HG03432 (cell line): ENCODE results near the gene PRKCE.
"Not testable (repeated sequence)": the region's sequence is repeated elsewhere in the genome, so short reads cannot be mapped to it uniquely, and the experiment has no call there.

Experiments used
- ATAC-seq: cut with Tn5 transposase; IDR thresholded peaks from one replicate; pipeline ENCODE4 v1.9.1; 2021; ENCODE audit warnings: mild to moderate bottlenecking, moderate library complexity; ENCODE audit not compliant: unreplicated experiment

The PRKCE gene

DNA sequence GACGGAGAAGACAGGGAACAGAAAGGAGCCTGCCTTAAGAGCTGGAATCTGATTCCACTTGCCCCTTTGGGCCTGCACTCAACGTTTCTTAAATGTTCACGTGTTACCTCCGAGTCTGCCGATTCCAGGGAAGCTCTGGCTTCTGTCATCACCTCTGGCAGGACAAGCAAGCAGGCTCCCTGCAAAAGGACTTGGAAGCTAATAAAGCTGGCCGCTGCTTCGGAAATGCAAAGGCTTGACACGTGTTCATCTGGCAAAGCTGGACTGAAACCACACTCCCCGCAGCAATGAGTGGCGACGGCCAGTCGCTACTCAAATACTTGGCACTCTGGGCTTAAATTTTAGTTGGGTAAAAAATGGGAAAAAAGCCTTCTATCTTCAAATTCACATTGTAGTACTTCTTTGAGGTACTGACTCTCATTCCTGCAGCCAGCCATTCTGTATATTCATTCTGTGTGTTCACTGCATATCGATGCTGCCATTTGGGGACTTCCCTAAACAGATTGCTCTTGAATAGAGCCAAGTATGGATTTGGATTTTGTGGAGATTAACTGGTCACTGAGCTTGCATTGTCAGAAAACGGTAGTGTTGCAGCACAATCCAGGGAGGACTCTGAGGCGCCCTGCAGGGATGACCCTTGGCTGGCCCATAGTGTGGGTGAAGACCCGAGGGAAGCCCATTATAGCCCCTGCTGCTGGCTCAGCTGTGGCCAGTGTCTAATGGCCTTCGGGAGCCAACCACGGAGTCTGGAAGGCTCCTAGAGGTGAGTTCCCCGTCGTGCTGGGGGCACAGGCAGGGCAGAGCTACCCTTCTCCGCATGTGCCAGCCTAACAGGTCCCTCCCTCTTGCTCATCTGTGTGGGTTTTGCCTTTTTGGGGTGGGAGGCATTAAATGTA is 231.5 kb downstream of the PRKCE start:
- no peak for ATAC-seq

DNA sequence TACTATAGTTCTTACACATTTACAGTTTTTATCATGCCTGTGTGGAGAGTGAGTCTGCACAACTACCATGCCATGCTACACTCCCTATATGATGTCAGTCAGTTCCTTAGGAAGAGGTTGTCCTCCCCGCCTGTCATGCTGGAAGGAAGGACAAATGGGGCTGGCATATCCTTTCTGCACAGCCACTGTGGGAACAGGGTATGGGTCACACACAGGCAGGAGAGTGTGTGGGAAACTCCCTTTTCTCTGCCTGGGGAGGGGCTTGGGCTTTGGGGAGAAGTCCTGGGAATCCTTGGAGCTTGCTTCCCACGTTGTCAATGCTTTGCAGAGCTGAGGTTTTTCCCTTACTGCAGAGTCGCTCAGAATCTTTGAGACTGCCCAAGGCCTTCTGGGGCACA is 232.1 kb downstream of the PRKCE start:
- ATAC-seq = no peak

DNA sequence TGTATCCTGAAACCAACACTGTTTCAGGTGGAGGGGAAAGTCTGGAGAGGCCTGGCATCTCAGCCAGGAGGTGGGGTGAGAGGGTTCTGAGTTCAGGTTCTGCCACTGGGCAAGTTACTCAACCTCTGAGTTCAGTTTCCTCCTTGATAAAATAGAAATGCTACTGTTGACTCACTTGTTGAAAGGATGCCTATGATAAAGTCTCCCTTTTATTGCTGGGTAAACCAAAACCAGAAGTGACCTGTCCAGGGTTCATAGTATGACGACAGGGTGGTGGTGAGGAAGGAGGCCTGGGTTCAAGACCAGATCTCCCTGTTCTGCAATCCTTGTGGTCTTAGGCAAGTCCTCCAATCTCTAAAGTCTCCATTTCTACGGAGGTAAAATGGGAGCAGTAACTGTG is 232.7 kb downstream of the PRKCE start:
- no peak for ATAC-seq

DNA sequence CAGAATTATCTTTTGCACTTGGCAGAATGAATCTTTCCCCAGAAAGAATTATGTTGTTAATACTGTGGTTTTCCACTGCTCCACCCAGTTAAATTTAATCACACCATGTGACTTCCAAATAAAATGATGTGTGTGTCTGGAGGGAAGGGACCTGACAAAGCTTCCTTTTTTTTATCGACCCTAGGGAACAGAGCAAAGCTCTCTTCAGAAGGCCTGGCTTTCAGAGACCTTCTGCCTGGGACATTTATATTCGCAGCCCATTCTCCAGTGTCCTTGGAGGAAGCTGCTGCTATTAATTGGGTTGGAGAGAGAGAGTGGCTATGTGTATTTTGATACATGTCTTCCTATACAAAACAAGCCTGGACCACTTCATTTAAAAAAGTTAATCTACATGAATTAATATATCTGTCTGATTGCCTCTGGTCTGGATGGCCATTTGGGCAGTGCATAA is 233.7 kb downstream of the PRKCE start:
- no peak for ATAC-seq

DNA sequence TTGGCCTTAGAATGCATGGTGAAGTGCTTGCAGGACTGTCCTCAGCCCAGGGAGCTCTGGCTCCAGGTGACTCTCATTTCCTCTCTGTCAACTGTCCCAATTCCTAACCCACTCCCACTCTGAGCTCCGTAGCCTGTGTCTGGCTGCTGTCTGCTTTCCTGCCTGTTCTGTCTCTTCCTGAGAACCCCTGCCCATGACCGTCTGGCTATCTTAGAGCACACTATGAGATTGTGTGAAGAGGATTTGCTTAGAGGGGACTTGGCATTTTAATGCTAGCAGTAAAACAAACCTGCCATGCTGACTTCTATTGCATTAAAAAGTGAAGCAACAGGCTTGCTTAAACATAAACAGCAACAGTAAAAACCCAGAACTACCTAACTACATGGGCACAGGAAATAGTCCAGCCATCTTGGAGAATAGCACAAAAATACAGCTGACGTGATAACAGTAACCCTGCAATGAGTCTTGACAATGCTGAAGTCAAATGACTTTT is 234.7 kb downstream of the PRKCE start:
- ATAC-seq = no peak

DNA sequence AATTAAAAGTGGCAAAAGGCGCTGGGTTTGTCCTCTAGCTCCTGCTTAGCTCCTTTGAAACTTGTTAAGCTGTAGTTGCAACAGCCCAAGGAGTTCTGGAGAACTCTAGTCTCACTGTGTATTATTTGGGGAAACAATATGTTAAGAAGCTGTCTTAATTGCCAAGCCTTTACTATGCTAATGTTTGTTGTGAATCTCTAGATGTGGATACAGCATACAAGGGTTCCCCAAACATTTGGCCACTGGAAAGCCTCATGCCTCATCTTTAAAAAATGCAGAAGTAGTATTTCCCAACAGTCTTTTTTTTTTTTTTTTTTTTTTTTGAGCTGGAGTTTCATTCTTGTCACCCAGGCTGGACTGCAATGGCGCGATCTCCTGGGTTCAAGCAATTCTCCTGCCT is 236.7 kb downstream of the PRKCE start:
- ATAC-seq = no peak

DNA sequence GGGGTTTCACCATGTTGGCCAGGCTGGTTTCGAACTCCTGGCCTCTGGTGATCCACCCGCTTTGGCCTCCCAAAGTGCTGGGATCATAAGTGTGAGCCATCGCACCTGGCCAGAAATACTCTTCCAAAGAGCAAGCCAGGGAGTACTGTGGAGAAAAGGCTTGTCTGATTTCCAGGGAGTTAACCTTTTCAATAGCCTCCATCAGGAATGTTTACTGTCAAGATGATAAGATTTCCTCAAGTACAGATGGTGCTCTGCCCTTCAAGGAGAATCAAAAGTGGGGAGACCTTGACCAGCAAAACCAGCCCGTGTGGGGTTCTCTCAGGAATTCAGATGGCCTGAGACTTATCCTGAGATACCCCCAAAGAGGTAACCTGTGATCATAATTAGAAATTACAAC is 237.2 kb downstream of the PRKCE start:
- no peak for ATAC-seq

DNA sequence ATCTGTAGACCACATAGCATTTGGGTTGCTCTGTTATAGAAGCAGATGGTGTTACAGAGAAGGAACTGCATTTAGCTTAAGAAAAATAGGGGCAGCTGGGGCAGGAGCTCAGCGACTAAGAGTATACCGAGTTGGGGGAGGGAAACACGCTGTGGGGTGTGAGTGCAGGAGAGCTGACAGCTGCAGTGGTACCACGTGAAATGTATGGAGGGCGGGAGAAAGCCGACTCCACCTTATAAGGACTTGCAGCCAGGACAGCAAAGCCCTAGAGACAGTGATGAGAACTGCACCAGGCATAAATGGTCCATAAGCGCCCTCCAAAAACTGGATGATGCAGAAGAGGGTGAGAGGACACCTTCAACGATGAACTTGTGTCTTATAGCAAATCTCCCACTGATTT is 237.6 kb downstream of the PRKCE start:
- peak; percentile 89 for ATAC-seq

DNA sequence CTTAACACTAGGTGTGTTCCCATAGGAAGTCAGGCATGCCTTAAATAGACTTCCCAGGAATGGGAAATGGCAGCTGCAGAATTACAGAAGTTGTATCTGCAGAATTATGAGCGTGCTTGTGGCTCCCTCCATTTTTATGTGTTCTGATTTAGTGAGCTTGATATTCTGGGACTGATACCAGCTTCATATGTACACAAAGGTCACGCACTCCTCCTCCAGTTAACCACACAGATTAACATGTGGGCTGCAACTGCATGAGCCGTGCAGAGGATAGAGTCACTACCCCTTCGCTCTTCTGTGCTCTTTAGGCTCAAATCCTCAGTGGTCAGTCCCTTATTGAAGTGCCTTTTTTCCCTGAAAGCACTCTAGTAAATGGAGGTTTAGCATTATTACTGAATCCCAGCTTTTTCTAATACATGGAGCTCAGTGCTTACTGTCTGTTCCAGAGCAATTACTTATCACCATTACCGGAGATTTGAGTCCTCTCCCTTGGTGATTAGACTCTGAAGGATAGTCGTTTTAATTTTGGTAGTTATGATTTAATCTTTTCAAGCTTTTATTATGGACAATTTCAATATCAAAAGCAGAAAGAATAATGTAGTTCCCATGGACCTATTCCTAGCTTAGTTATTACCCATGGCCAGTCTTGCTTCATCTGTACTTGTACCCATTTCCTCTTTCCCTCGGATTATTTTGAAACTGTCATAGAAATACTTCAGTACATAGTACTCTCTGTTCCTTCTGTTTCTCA is 238.3 kb downstream of the PRKCE start:
- peak; percentile 49 for ATAC-seq

DNA sequence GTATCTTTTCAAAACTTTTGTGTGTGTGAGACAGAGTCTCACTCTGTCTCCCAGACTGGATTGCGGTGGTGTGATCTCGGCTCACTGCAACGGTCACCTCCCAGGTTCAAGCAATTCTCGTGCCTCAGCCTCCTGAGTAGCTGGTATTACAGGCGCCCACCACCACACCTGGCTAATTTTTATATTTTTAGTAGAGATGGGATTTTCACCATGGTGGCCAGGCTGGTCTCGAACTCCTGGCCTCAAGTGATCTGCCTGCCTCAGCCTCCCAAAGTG is 238.8 kb downstream of the PRKCE start:
- ATAC-seq = not testable (repeated sequence)

DNA sequence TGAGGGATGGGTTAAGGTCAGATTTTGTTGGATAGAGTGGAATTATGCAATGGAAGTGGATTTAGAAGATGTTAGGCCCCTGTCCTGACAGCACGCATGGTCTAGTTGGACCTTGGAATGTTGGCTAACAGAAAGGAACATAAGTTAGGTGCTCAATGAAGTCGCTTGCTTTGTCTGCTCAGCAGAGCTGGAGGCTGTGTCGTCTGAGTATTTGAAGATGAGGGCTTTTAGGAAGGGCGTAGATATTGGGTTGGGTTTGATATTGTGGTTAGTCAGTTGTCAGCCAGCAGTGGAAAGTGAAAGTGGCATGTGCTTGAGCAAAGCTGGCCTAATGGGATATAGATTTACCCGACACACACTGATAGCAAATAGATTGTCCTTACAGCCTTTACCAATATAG is 239.3 kb downstream of the PRKCE start:
- no peak for ATAC-seq

DNA sequence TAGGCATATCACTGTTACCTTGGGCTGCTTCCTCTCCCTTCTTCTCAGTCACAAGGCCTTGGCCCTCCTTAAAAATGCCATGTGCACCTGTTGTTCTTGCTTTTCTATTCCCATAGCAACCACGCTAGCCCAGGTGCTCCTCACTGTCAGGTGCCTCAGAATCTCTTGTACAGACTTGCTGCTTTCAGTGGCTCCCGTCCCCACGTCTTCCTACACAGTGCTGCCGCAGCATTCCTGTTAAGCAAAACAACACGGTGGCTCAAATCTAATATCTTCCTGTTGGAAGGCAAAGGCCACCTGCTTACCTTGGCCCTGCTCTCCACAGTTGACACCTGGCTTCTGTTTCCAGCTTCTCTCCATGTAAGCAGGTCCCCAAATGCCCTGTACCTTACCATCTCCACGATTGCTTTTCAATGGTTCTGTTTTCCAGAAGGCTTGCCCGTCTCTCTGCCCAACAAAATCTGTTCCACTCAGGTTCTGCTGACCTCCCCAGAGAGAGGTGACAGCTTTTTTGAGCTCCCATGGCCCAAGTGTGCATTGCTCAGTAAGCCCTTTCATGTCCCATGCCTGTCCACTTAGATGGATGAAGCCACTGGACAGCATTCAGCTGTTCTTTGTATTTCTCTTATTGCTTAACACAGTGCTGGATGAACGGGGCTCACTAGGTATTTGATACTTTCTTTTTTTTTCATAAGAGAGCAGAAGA is 240.4 kb downstream of the PRKCE start:
- no peak for ATAC-seq

DNA sequence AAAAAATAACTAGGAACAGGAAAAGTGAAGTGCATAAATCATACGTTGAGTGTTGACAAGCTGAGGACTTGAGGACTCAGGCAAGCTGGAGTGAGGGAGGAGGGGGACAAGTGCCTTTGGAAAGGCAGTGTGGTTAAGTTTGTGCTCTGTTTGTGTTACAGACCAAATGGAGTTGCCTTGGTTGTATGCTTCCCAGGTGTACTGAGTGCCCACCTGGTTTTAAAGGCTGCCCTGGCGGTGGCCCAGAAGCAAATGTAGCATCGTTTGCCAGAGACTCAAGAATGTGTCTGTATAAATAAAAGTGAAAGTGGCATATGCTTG is 240.9 kb downstream of the PRKCE start:
- ATAC-seq = no peak

DNA sequence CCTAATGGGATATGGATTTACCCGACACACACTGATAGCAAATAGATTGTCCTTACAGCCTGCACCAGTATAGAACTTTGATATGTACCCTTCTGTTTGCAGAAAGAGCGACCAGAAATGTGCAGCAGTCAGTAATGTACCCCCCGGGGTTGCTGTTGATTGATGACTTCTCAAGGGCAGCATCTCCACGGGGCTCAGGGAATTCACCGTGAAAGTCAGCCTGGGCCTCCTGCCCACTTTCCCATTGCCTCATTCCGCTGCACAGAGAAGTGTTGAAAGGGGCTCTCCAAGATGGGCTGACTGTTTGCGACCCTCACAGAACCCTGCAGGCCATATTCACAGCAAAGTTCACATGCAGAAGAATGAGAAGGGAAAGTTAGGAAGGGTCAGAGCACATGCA is 241.3 kb downstream of the PRKCE start:
- no peak for ATAC-seq

DNA sequence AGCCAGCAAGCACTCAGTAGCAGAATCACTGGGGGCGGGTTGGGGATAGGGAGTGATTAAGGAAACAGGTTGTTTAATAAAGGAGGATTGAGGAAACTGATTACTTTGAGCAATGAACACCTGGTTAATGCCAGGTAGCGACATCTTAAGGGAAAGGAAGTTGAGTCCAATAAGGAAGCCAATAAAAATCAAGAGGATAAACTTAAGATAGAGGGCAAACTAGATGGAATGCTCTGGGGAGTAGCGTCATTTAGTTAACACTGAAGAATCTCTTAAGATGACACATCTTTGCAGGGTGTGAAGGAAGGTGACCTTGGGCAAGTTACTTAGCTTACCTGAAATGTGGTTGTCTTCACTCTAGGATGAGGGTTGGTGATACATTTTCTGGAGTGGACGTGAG is 242.7 kb downstream of the PRKCE start:
- no peak for ATAC-seq

DNA sequence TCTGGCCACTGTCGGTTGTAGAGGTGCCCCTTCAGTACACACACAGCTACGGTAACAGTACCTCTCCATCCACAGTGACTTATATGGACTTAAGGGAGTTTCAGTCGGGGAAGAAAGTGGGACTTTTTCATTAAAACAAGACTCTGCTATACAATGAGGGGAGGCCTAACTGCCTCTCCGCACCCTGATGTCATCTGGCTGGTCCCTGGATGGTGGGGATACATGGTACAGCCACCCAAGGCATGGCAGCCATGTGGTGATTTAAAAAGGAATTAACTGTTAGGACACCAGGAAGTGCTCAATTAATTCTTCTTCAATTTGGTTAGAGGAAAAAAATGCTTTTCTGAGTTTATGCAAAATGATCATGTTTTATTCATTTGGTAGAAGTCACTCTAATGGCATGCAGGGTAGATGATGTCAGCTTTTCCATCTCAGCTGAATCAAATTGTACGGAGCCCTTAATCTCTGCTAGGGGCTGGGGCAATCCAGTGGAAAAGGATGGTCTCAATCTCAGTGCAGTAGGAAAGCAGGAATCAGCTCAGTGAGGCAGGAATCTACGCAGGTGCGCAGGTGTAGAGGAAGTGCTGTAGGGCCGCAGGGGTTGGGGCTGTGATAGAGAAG is 243.9 kb downstream of the PRKCE start:
- no peak for ATAC-seq

DNA sequence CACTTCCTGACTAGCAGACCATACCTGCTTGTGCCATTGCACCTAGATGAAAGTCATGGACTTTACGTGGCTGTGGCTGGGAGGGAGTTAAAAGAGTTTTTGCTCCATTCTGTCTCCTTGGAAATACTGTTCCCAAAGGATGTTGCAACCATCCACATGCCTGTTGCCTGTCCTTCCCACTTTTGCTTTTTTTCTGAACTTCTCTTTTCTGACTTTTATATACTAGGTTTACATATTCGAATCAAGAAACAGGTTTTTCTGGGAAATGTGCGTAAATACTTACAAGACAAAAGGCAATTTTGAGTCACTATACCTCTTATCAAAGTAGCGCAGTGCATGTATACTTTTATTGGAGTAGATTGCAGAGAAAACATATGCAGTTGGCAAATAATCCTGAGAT is 244.8 kb downstream of the PRKCE start:
- ATAC-seq = no peak

DNA sequence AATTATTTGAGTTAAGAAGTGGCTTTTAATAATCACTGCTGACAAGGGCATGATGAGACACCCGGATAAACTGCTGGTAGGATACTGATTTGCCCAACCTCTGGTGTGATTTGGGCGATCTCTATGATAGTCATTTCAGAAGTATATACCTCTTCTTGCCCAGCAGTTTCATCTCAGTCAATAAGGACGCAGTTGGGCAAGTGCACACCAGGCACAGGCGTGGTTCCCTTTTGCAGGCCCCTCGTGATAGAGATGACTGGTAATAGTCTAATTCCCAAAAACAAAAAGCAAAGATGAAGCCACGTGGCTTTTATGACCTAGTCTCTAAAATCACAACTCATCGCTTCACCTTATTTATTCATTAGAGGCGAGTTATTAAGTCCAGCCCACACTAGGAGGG is 246.4 kb downstream of the PRKCE start:
- ATAC-seq = no peak

DNA sequence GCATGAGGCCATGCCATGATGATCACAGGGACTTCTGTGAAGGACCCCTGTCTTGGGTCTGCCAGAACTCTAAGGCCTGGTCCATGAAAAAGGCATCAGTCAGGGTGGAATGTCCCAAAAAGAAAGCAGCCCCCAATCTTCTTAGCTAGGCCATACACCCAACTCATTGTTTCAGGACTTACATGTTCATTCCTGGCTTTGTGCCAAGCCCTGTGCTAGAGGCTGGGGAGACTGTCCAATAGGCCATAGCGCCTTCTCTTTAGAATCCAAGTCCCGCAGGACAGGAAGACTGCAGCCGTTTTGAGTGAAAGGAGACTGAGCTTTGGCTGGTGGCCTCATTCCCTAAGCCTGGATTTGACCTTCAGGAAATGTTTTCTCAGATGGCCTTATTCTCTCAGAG is 247.3 kb downstream of the PRKCE start:
- ATAC-seq = no peak

DNA sequence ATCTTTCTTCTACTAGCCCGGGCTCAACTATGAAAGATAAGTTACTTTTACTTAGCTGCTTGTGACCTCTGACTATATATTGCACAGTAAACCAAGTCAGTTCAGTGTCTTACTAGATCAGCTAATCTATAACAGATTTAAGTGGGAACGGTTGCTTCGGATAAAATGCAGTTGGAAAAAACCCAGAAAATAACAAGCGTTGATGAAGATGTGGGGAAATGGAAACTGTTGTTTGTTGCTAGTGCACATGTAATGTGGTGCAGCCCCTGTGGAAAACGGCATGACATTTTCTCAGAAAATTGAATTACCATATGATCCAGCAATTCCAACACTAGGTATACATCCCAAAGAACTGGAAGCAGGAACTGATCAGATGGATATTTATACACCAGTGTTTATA is 248.5 kb downstream of the PRKCE start:
- ATAC-seq = no peak

DNA sequence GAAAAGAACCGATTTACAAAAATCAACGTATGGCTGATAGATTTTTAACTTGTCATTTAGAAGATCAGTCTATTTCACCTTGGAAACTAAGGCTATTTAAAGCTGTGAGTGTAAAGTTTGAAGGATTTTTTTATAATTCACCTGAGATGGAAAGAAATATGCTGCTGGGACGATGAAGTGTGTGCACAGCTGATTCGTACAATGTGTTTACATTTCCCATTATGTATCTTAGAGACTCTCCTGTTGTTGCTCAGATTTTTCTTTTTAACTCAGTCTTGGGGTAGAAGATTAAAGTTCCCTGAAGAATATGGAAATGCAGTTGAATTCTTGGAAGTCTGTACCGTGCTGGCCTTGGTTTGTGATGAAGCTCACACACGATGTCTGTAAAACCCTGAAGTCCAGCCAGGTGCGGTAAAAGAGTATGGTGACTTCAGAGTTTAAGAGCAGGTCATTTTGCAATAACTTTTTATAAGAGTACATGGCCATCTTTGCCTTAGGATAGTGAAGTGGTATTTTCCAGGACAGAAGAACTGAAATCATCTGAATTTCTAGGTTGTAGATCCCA is 250.1 kb downstream of the PRKCE start:
- ATAC-seq = no peak
